ENCODE results near the gene SPATS2L.

SPATS2L gene

GRCh38 chr2:200373231-200373630, 66.7 kb downstream of the SPATS2L start:
- H4K20me1 ChIP-seq (ENCODE audit: low read depth, low read length): no peaks in the 10 kb centered on the region
- TF ChIP-seq EZH2phosphoT487 (conservative IDR thresholded peaks at IDR 0.05; ENCODE audit: low read length) (no peak), CTCF (IDR thresholded peaks at IDR 0.05; ENCODE audit: insufficient read depth, low read length, poor library complexity, severe bottlenecking) (no peak)
- H3K27me3 ChIP-seq (ENCODE audit: low read length): no peaks in the 10 kb centered on the region
- no peaks in the 10 kb centered on the region for H3K9me2 ChIP-seq (replicated peaks; ENCODE audit: insufficient read depth, low read length)
- no peak overlapping the region for H3K27ac ChIP-seq (ENCODE audit: low read depth, low read length)
- H3K36me3 ChIP-seq (ENCODE audit: low read length): no peaks in the 10 kb centered on the region
- H3K9me3 ChIP-seq (ENCODE audit: insufficient read depth, low read length): no peaks in the 10 kb centered on the region
- H3K9ac ChIP-seq (ENCODE audit: low read length): no peak overlapping the region
- H2AFZ ChIP-seq (ENCODE audit: low read depth, low read length, severe bottlenecking): no peak overlapping the region
- H3F3A ChIP-seq (ENCODE audit: insufficient read depth): no peaks in the 10 kb centered on the region
- no peak overlapping the region for H3K4me3 ChIP-seq (ENCODE audit: insufficient read depth, low read length, poor library complexity, severe bottlenecking)
- H3K79me2 ChIP-seq (ENCODE audit: insufficient read depth, low read length): no peaks in the 10 kb centered on the region
- H3K4me2 ChIP-seq (ENCODE audit: low read depth, low read length, poor library complexity, severe bottlenecking): no peak overlapping the region

GRCh38 chr2:200373973-200374416, 67.5 kb downstream of the SPATS2L start:
- H3K79me2 ChIP-seq (ENCODE audit: insufficient read depth, low read length): no peaks in the 10 kb centered on the region
- no peaks in the 10 kb centered on the region for H3K9me2 ChIP-seq (replicated peaks; ENCODE audit: insufficient read depth, low read length)

GRCh38 chr2:200376513-200377354, 70.2 kb downstream of the SPATS2L start:
- H3K4me2 ChIP-seq (ENCODE audit: low read depth, low read length, poor library complexity, severe bottlenecking): no peak overlapping the region
- no peaks in the 10 kb centered on the region for H3K79me2 ChIP-seq (ENCODE audit: insufficient read depth, low read length)
- no peaks in the 10 kb centered on the region for H3K9me3 ChIP-seq (ENCODE audit: insufficient read depth, low read length)
- H4K20me1 ChIP-seq (ENCODE audit: low read depth, low read length): no peaks in the 10 kb centered on the region
- H3K27ac ChIP-seq (ENCODE audit: low read depth, low read length): no peak overlapping the region
- TF ChIP-seq EZH2phosphoT487 (conservative IDR thresholded peaks at IDR 0.05; ENCODE audit: low read length) (no peak), CTCF (IDR thresholded peaks at IDR 0.05; ENCODE audit: insufficient read depth, low read length, poor library complexity, severe bottlenecking) (no peak)
- H3K27me3 ChIP-seq (ENCODE audit: low read length): no peaks in the 10 kb centered on the region
- no peak overlapping the region for H3K4me3 ChIP-seq (ENCODE audit: insufficient read depth, low read length, poor library complexity, severe bottlenecking)
- no peak overlapping the region for H2AFZ ChIP-seq (ENCODE audit: low read depth, low read length, severe bottlenecking)
- H3K9ac ChIP-seq (ENCODE audit: low read length): no peak overlapping the region
- no peaks in the 10 kb centered on the region for H3K9me2 ChIP-seq (replicated peaks; ENCODE audit: insufficient read depth, low read length)
- H3K36me3 ChIP-seq (ENCODE audit: low read length): no peaks in the 10 kb centered on the region
- no peaks in the 10 kb centered on the region for H3F3A ChIP-seq (ENCODE audit: insufficient read depth)

More at GRCh38 chr2:200373973-200374416, 67.5 kb downstream of the SPATS2L start:
- no peaks in the 10 kb centered on the region for H3F3A ChIP-seq (ENCODE audit: insufficient read depth)
- H4K20me1 ChIP-seq (ENCODE audit: low read depth, low read length): no peaks in the 10 kb centered on the region
- TF ChIP-seq CTCF (IDR thresholded peaks at IDR 0.05; ENCODE audit: insufficient read depth, low read length, poor library complexity, severe bottlenecking) (no peak), EZH2phosphoT487 (conservative IDR thresholded peaks at IDR 0.05; ENCODE audit: low read length) (no peak)
- H3K4me2 ChIP-seq (ENCODE audit: low read depth, low read length, poor library complexity, severe bottlenecking): no peak overlapping the region
- no peaks in the 10 kb centered on the region for H3K36me3 ChIP-seq (ENCODE audit: low read length)
- H3K4me3 ChIP-seq (ENCODE audit: insufficient read depth, low read length, poor library complexity, severe bottlenecking): no peak overlapping the region
- no peak overlapping the region for H2AFZ ChIP-seq (ENCODE audit: low read depth, low read length, severe bottlenecking)
- no peaks in the 10 kb centered on the region for H3K27me3 ChIP-seq (ENCODE audit: low read length)
- no peaks in the 10 kb centered on the region for H3K9me3 ChIP-seq (ENCODE audit: insufficient read depth, low read length)
- no peak overlapping the region for H3K9ac ChIP-seq (ENCODE audit: low read length)
- no peak overlapping the region for H3K27ac ChIP-seq (ENCODE audit: low read depth, low read length)
